Dermis microvascular lymphatic vessel endothelial cell (primary cell): ENCODE measurements around the gene ERCC2. TPM values are rescaled to one million over a fixed set of nuclear protein-coding genes. Genes with fewer than 3 reads are reported as not detected.
"Not testable (repeated sequence)": the region's sequence is repeated elsewhere in the genome, so short reads cannot be mapped to it uniquely, and the experiment has no call there.

Source experiments
- DNase-seq, 2 donors: peaks; one replicate each; pipeline versions ENCODE4 v3.0.0 to v3.0.0-alpha.2; 2010; ENCODE audit warnings: low read depth in 2 of 2
- total RNA-seq: library from RNA; depleted of rRNA; stranded (reverse); fragments of >200 nt; gene quantifications from 2 replicates; pipeline ENCODE4 v1.2.1, GENCODE V29; 2014

The ERCC2 gene
- total RNA-seq, result 14.5 and 19.7 TPM in 2 replicates

DNA sequence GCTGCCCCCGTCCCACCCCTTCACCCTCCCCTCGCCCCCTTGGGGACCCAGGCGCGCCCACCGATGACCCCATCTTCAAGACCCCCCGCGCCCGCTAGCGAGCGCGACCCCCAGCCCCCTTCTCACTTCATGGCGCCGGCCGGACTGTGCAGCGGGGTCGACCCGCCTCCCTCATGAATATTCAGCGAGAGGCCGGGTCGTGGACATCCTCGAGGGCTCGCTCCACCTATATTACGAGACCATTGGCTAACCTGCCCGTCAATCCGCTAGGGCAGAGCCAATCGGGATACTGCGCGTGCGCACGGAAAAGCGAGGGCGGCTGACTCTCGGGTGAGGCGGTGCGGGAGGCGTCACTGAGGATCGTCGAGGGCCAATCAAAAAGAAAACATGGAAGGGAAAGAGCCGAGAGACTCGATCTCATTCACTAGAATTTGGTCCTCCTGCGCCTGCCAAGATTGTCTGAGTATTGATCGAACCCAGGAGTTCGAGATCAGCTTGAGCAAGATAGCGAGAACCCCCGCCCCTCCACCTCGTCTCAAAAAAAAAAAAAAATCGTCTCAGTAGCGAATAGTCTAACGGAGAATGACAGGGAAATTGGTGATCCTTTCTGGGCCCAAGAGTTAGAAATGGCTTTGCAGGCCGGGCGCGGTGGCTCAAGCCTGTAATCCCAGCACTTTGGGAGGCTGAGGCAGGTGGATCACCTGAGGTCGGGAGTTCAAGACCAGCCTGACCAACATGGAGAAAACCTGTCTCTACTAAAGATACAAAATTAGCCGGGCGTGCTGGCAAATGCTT, at the start of gene ERCC2:
Gene ERCC2, minus strand, starts transcription at position 164 of the 795 bp plus-strand sequence. Its CDS starts 33 bp downstream, at position 131.
- DNase-seq, result peak; percentile 98 to 99

- no peak for DNase-seq
These were observed 49.5 kb upstream of the ERCC2 start for GRCh38 chr19:45419895-45420294.

DNA sequence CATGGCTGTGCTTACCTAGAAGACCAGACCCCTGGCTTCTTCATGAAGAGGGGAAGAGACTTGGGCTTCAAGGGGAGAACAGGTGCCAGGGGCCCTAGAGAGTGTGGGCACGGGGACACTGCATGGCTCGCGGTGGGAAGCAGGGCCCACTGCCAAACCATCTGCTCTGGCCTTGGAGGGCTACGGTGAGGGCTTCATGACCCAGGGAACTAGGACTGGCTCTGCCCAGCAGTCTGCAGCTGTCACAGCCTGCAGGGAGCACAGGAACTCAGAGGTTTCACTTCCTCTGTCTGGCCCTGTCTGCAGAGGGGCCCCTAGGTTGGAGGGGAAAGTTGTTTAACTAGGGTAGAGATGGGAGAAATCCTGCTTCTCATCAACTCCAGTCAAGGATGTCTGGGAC, 49.0 kb upstream of the ERCC2 start:
- DNase-seq, result no peak

DNA sequence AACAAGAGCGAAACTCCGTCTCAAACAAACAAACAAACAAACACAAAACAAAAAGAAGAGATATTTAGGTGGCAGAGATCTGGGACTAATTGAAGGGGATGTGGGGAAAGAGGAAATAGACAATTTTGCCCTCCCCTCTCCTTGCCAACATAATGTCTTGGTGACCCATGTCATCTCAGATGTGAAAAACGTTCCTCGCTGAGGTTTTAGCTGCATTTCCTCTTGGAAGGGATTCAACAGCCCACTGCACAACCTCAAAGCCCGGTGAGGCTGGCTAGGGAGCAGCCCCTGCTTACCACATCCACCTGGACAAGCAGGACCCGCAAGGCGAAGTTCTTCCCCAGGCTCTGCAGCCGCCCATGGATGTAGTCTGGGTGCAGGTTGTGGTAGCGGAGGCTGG, 48.4 kb upstream of the ERCC2 start:
- no peak for DNase-seq

- DNase-seq, result no peak
These were observed 46.8 kb upstream of the ERCC2 start for GRCh38 chr19:45417151-45417550.

GRCh38 chr19:45414468-45414867, 44.1 kb upstream of the ERCC2 start:
- no peak for DNase-seq

DNA sequence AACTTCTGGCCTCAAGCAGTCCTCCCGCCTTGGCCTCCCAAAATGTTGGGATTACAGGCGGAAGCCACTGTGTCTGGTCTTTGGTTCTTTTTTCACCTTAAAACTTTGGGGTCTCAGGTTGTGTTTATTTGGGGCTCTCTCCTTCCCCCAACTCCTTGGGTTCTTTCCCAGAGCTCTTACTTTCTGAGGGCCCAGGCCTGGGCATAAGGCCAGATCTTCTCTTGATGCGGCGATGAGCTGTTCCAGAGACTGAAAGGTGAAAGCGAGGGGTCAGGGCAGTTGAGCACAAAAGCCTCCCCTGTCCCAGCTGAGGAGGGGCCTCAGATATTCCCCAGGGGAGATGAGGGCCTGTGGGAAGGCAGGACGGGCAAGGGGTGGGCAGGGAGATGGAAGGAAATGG, 43.1 kb upstream of the ERCC2 start:
- no peak for DNase-seq

- not testable (repeated sequence) for DNase-seq
These were observed 40.0 kb upstream of the ERCC2 start for GRCh38 chr19:45410330-45410729.

GRCh38 chr19:45409557-45409920, 39.2 kb upstream of the ERCC2 start:
- DNase-seq, result no peak

DNA sequence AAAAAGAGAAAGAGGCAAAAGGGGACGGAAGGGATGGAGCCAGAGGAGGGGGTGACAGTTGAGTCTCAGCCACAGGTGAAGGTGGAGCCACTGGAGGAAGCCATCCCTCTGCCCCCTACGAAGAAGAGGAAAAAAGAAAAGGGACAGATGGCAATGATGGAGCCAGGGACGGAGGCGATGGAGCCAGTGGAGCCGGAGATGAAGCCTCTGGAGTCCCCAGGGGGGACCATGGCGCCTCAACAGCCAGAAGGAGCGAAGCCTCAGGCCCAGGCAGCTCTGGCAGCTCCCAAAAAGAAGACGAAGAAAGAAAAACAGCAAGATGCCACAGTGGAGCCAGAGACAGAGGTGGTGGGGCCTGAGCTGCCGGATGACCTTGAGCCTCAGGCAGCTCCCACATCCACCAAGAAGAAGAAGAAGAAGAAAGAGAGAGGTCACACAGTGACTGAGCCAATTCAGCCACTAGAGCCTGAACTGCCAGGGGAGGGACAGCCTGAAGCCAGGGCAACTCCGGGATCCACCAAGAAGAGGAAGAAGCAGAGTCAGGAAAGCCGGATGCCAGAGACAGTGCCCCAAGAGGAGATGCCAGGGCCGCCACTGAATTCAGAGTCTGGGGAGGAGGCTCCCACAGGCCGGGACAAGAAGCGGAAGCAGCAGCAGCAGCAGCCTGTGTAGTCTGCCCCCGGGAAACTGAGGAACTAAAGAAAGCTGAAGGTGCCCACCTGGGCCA, 38.6 kb upstream of the ERCC2 start:
- DNase-seq, result no peak

DNA sequence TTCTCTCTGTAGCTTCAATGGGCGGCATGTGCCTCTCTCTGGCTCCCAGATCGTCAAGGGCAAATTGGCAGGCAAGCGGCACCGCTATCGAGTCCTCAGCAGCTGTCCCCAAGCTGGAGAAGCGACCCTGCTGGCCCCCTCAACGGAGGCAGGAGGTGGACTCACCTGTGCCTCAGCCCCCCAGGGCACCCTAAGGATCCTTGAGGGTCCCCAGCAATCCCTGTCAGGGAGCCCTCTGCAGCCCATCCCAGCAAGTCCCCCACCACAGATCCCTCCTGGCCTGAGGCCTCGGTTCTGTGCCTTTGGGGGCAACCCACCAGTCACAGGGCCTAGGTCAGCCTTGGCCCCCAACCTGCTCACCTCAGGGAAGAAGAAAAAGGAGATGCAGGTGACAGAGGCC, 37.7 kb upstream of the ERCC2 start:
- no peak for DNase-seq

DNA sequence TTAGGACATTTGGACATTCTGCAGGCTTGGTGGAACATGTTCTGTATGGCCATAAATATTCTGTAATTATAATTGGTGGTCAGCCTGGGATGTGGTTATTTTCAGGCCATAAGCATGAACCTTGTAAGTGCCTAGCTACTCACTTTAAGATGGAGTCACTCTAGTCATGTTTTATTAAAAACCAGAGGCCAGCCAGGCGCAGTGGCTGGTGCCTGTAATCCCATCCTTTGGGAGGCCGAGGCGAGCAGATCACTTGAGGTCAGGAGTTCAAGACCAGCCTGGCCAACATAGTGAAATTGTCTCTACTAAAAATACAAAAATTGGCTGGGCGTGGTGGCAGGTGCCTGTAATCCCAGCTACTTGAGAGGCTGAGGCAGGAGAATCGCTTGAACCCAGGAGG, 37.2 kb upstream of the ERCC2 start:
- DNase-seq, result not testable (repeated sequence)

DNA sequence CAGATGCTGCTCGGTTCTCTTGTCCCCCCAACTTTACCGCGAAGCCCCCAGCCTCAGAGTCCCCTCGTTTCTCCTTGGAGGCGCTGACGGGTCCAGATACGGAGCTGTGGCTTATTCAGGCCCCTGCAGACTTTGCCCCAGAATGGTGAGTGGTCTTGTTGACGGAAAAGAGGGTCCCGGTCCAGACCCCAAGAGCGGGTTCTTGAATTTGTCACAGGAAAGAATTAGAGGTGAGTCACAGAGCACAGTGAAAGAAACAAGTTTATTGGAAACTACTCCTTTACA, 36.7 kb upstream of the ERCC2 start:
- DNase-seq, result peak in 1 of 2 donors; percentile 28

GRCh38 chr19:45406226-45407090, 36.1 kb upstream of the ERCC2 start, which contains the start of gene POLR1G:
POLR1G (plus strand) TSS chr19:45406644; CDS start chr19:45406697, 53 bp downstream.
- peak; percentile 54 to 82 for DNase-seq

GRCh38 chr19:45405435-45406225, 35.3 kb upstream of the ERCC2 start:
- peak; percentile 84 to 90 for DNase-seq

GRCh38 chr19:45404557-45405434, 34.4 kb upstream of the ERCC2 start, which contains the start of gene PPP1R13L:
PPP1R13L (minus strand) TSS chr19:45405069; CDS start chr19:45398318, 6,751 bp downstream.
- peak; percentile 92 to 94 for DNase-seq

- peak; percentile 62 to 71 for DNase-seq
These were observed 33.6 kb upstream of the ERCC2 start for GRCh38 chr19:45403781-45404556.

DNA sequence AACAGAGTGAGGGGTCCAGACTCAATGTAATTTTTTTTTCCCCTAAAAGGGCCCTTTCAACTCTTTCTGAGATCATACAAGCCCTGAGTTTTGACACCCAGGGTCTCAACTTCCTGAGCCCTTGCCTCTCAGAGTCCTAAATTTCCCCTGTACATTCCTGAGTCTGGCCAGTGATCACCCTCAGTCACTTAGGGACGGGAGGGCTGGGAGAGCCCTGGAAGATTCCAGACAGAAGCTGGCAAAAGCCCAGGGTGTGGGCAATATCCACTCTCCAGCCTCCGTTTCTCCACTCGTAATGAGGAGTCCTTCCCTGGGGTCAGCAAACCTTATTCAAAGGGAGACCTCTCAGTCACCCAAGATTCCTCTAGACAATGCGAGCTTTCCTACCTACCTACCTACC, 32.9 kb upstream of the ERCC2 start:
- peak in 1 of 2 donors; percentile 13 for DNase-seq
